ENCODE measurements around the gene BLVRB.

DNA sequence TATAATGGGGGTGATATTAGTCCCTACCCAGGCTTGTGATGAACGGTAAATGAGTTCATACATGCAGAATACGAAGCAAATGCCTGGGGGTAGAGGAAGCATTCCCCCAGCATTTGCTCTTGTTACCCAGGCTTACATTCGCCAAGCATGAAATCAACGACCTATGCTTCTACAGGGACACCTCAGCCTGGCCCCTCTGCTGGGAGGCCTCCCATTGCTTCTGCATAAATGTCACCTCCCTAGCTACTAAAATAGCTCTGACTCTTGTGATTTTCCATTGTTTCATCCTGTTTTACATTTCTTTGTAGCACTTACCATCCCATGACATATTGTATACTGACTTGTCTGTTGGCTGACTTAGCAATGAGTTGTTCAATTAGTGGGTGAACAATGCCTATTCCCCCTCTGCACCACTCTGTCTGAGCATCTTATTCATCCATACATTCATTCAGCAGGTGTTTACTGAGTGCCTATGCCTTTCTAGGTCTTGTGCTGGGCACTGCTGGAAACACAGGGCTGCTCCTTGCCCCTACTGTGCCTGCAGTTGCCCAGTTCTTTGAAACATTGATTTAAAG lies 48.3 kb upstream of the BLVRB start:
- TF ChIP-seq EZH2 (IDR thresholded peaks at IDR 0.05; ENCODE audit: insufficient read depth, poor library complexity, severe bottlenecking): no peak
- TF ChIP-seq EZH2phosphoT487 (IDR thresholded peaks at IDR 0.05; ENCODE audit: insufficient read depth, low read depth): no peak

Measured in GM23248 (cell line).